ENCODE results near the gene MAP1LC3B.

DNA sequence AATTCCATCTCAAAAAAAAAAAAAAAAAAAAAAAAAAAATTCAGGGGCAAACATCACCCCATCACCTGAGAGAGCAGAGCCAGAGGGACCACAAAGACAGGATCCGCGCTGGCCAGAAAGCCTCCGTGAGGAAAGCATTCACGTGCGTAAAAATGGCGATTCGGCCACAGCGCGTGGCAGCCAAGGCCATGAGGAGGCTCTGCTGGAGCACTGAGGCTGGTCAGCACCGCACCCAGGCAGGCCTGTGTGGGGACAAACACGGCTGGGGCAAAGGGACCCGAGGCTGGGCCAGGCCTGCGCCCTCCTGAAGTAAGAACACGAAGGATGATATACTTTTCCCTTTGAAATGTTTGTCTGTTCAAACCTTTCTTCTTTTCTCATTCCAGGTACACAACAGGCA, 45.2 kb downstream of the MAP1LC3B start:
- TF ChIP-seq EGR1 (IDR thresholded peaks at IDR 0.05) (no peak), EP300 (IDR thresholded peaks at IDR 0.05; ENCODE audit: borderline replicate concordance) (no peak), NFIC (IDR thresholded peaks at IDR 0.05) (no peak), TAF1 (IDR thresholded peaks at IDR 0.05; ENCODE audit: low read depth) (no peak), RAD21 (IDR thresholded peaks at IDR 0.05; ENCODE audit: low read depth) (no peak), YY1 (IDR thresholded peaks at IDR 0.05; ENCODE audit: low read depth) (no peak), FOXM1 (IDR thresholded peaks at IDR 0.05; ENCODE audit: borderline replicate concordance, low read depth) (no peak)
- TF ChIP-seq, protein P1, sequence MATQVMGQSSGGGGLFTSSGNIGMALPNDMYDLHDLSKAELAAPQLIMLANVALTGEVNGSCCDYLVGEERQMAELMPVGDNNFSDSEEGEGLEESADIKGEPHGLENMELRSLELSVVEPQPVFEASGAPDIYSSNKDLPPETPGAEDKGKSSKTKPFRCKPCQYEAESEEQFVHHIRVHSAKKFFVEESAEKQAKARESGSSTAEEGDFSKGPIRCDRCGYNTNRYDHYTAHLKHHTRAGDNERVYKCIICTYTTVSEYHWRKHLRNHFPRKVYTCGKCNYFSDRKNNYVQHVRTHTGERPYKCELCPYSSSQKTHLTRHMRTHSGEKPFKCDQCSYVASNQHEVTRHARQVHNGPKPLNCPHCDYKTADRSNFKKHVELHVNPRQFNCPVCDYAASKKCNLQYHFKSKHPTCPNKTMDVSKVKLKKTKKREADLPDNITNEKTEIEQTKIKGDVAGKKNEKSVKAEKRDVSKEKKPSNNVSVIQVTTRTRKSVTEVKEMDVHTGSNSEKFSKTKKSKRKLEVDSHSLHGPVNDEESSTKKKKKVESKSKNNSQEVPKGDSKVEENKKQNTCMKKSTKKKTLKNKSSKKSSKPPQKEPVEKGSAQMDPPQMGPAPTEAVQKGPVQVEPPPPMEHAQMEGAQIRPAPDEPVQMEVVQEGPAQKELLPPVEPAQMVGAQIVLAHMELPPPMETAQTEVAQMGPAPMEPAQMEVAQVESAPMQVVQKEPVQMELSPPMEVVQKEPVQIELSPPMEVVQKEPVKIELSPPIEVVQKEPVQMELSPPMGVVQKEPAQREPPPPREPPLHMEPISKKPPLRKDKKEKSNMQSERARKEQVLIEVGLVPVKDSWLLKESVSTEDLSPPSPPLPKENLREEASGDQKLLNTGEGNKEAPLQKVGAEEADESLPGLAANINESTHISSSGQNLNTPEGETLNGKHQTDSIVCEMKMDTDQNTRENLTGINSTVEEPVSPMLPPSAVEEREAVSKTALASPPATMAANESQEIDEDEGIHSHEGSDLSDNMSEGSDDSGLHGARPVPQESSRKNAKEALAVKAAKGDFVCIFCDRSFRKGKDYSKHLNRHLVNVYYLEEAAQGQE (IDR thresholded peaks at IDR 0.05; ENCODE audit: low read depth), result no peak

Measured in Ishikawa (cell line).